IMR-90 (cell line): Measurements from ENCODE around the gene SGK1. TPM values are rescaled to one million over a fixed set of nuclear protein-coding genes. Genes with fewer than 3 reads are reported as not detected.

Source experiments
- ATAC-seq: fragments of 200-7000 bp; cut with Tn5 transposase; 2 replicates; pipeline ENCODE4 v1.9.1; 2020; ENCODE audit warnings: low read depth, mild to moderate bottlenecking, moderate library complexity
- BruUV-seq: library from RNA; stranded (reverse); fragments of 400-500 nt; replicated peaks from 2 replicates; lab custom pipeline; 2021; lab: Mats Ljungman, UMichigan
- CTCF ChIA-PET: fragments of 300-600 bp; formaldehyde crosslinking; extraction: SDS; loops from one replicate; lab custom pipeline; 2021; ENCODE audit warnings: antibody characterized with exemption; lab: Yijun Ruan, JAX
- POLR2A ChIA-PET: fragments of 300-600 bp; sonication (Branson Sonifier 250); formaldehyde crosslinking; loops from one replicate; lab custom pipeline; 2022; ENCODE audit warnings: antibody characterized with exemption; ENCODE audit not compliant: unreplicated experiment; lab: Charles Lee
- DNase-seq: peaks from one replicate; pipeline ENCODE4 v3.0.0; 2013
- H2AFZ ChIP-seq: replicated peaks from 2 replicates; pipeline ENCODE3; 2013; ENCODE audit warnings: low read length, mild to moderate bottlenecking; ENCODE audit not compliant: poor library complexity
- H2AK5ac ChIP-seq: 2 replicates; pipeline ENCODE4 v1.6.1; 2013; ENCODE audit warnings: low read depth, low read length, inconsistent platforms
- H2AK9ac ChIP-seq: replicated peaks from 2 replicates; pipeline ENCODE3; 2013; ENCODE audit warnings: mild to moderate bottlenecking, low read depth, low read length, moderate library complexity; ENCODE audit not compliant: poor library complexity
- H2BK120ac ChIP-seq: 2 replicates; pipeline ENCODE4 v1.6.1; 2013; ENCODE audit warnings: low read depth, low read length, inconsistent platforms
- H2BK15ac ChIP-seq: 3 replicates; pipeline ENCODE4 v1.6.1; 2013; ENCODE audit warnings: low read depth, low read length, inconsistent platforms
- H2BK20ac ChIP-seq: 2 replicates; pipeline ENCODE4 v1.6.1; 2013; ENCODE audit warnings: low read depth, mild to moderate bottlenecking, inconsistent platforms, low read length, moderate library complexity
- H2BK5ac ChIP-seq: 2 replicates; pipeline ENCODE4 v1.6.1; 2013; ENCODE audit warnings: mild to moderate bottlenecking, low read depth, low read length, inconsistent platforms; ENCODE audit not compliant: poor library complexity, severe bottlenecking
- H3K14ac ChIP-seq: replicated peaks from 2 replicates; pipeline ENCODE4 v1.6.1; 2013; ENCODE audit warnings: low read depth, low read length, inconsistent platforms
- H3K18ac ChIP-seq: 2 replicates; pipeline ENCODE4 v1.6.1; 2013; ENCODE audit warnings: low read depth, low read length, control low read depth
- H3K23ac ChIP-seq: 2 replicates; pipeline ENCODE4 v1.6.1; 2013; ENCODE audit warnings: low read depth, low read length, inconsistent platforms
- H3K27ac ChIP-seq: 2 replicates; pipeline ENCODE4 v1.5.1; 2013; ENCODE audit warnings: mild to moderate bottlenecking, control low read depth, low read length; ENCODE audit not compliant: insufficient read depth
- H3K27me3 ChIP-seq: 2 replicates; pipeline ENCODE4 v1.6.1; 2013; ENCODE audit warnings: low read length; ENCODE audit not compliant: control insufficient read depth, insufficient read depth
- H3K36me3 ChIP-seq: 2 replicates; pipeline ENCODE4 v1.6.1; 2013; ENCODE audit warnings: low read length, mixed read lengths; ENCODE audit not compliant: control insufficient read depth, insufficient read depth
- H3K4ac ChIP-seq: 2 replicates; pipeline ENCODE4 v1.6.1; 2013; ENCODE audit warnings: low read depth, low read length, inconsistent platforms
- H3K4me1 ChIP-seq: 2 replicates; pipeline ENCODE4 v1.6.1; 2013; ENCODE audit warnings: low read length, mixed read lengths; ENCODE audit not compliant: control insufficient read depth, insufficient read depth
- H3K4me2 ChIP-seq: 2 replicates; pipeline ENCODE4 v1.6.1; 2013; ENCODE audit warnings: low read depth, mild to moderate bottlenecking, control low read depth, low read length, moderate library complexity
- H3K4me3 ChIP-seq: 2 replicates; pipeline ENCODE4 v1.5.1; 2013; ENCODE audit warnings: low read depth, mild to moderate bottlenecking, control low read depth, low read length, moderate library complexity; ENCODE audit not compliant: insufficient read depth
- H3K56ac ChIP-seq: 2 replicates; pipeline ENCODE4 v1.6.1; 2013; ENCODE audit warnings: low read length, inconsistent platforms; ENCODE audit not compliant: insufficient read depth; ENCODE audit errors: extremely low read depth
- H3K79me1 ChIP-seq, 2 experiments: 2 replicates each; pipeline ENCODE4 v1.6.1; 2013; ENCODE audit warnings: low read length in 2 of 2, inconsistent platforms in 1 of 2, low read depth in 1 of 2
- H3K9ac ChIP-seq: 2 replicates; pipeline ENCODE4 v1.6.1; 2013; ENCODE audit warnings: low read depth, low read length, control low read depth
- H3K9me1 ChIP-seq: 2 replicates; pipeline ENCODE4 v1.6.1; 2013; ENCODE audit warnings: low read length, inconsistent platforms; ENCODE audit not compliant: insufficient read depth
- H3K9me3 ChIP-seq: 2 replicates; pipeline ENCODE4 v1.6.1; 2013; ENCODE audit warnings: low read length; ENCODE audit not compliant: control insufficient read depth, insufficient read depth
- H4K20me1 ChIP-seq: 2 replicates; pipeline ENCODE4 v1.6.1; 2013; ENCODE audit warnings: low read length, inconsistent platforms; ENCODE audit not compliant: insufficient read depth
- H4K5ac ChIP-seq: 2 replicates; pipeline ENCODE4 v1.6.1; 2013; ENCODE audit warnings: mild to moderate bottlenecking, low read depth, low read length, control low read depth
- H4K8ac ChIP-seq, 2 experiments: 2 replicates each; pipeline ENCODE4 v1.6.1; 2013; ENCODE audit warnings: low read depth in 2 of 2, low read length in 2 of 2, control low read depth in 1 of 2, inconsistent platforms in 1 of 2
- H4K91ac ChIP-seq: 2 replicates; pipeline ENCODE4 v1.6.1; 2013; ENCODE audit warnings: low read depth, low read length, inconsistent platforms; ENCODE audit not compliant: insufficient read depth
- BHLHE40 ChIP-seq: fragments of 150-350 bp; IDR thresholded peaks from 2 replicates; pipeline ENCODE4 v1.6.1; 2016; ENCODE audit warnings: mild to moderate bottlenecking, low read depth, low read length
- CEBPB ChIP-seq: IDR thresholded peaks from 2 replicates; pipeline ENCODE4 v1.6.1; 2012; ENCODE audit warnings: low read depth, low read length, improper control_type of control experiment
- CHD1 ChIP-seq: IDR thresholded peaks from 2 replicates; pipeline ENCODE4 v1.6.1; 2012; ENCODE audit warnings: low read depth, low read length, improper control_type of control experiment
- FOS ChIP-seq: fragments of 150-350 bp; IDR thresholded peaks from 2 replicates; pipeline ENCODE4 v1.6.1; 2016; ENCODE audit warnings: low read depth, low read length
- MAFK ChIP-seq: IDR thresholded peaks from 2 replicates; pipeline ENCODE4 v1.6.1; 2012; ENCODE audit warnings: low read depth, low read length, improper control_type of control experiment
- MAZ ChIP-seq: IDR thresholded peaks from 2 replicates; pipeline ENCODE4 v1.6.1; 2012; ENCODE audit warnings: low read depth, mild to moderate bottlenecking, low read length, improper control_type of control experiment, moderate library complexity, borderline replicate concordance
- MXI1 ChIP-seq: IDR thresholded peaks from 2 replicates; pipeline ENCODE4 v1.6.1; 2012; ENCODE audit warnings: low read depth, mild to moderate bottlenecking, low read length, moderate library complexity, borderline replicate concordance
- NFE2L2 ChIP-seq: fragments of 150-350 bp; IDR thresholded peaks from 2 replicates; pipeline ENCODE4 v1.6.1; 2016; ENCODE audit warnings: low read depth, mild to moderate bottlenecking, low read length
- POLR2A ChIP-seq: IDR thresholded peaks from 2 replicates; pipeline ENCODE4 v1.6.1; 2012; ENCODE audit warnings: mild to moderate bottlenecking, low read depth, low read length
- RAD21 ChIP-seq: IDR thresholded peaks from 2 replicates; pipeline ENCODE4 v1.6.1; 2012; ENCODE audit warnings: low read length, improper control_type of control experiment
- RCOR1 ChIP-seq: IDR thresholded peaks from 2 replicates; pipeline ENCODE4 v1.6.1; 2012; ENCODE audit warnings: mild to moderate bottlenecking, low read length, improper control_type of control experiment; ENCODE audit not compliant: insufficient replicate concordance
- RFX5 ChIP-seq: IDR thresholded peaks from 2 replicates; pipeline ENCODE4 v1.8.0; 2012; ENCODE audit warnings: low read depth, mild to moderate bottlenecking, low read length, moderate library complexity
- SMC3 ChIP-seq: fragments of 150-350 bp; IDR thresholded peaks from 2 replicates; pipeline ENCODE4 v1.6.1; 2016; ENCODE audit warnings: low read depth, mild to moderate bottlenecking, antibody characterized with exemption, low read length, moderate library complexity
- WGBS, 2 experiments: methylation state at CpG; one replicate each; pipeline versions ENCODE4 v1.1.5 to v1.1.7; 2013; ENCODE audit warnings: missing lambda C conversion rate in 2 of 2; ENCODE audit not compliant: insufficient read length in 1 of 2; ENCODE audit errors: extremely low coverage in 2 of 2; 5-methylcytosine and 5-hydroxymethylcytosine counted together
- dilution Hi-C: fragments of 300-500 bp; cut with HindIII; formaldehyde crosslinking; loops from one replicate; pipeline ENCODE4 v1.14.3; 2018; ENCODE audit warnings: low sequenced_read_pairs; ENCODE audit not compliant: unreplicated experiment
- in situ Hi-C: fragments of 300-500 bp; cut with MboI; formaldehyde crosslinking; loops from 3 replicates; pipeline ENCODE4 v1.14.3; 2019; ENCODE audit warnings: low sequenced_read_pairs, inconsistent platforms, mixed read lengths
- intact Hi-C: fragments of 100-400 bp; cut with micrococcal nuclease; formaldehyde crosslinking; loops from 2 replicates; pipeline ENCODE4 v1.10.0; 2022
- polyA plus RNA-seq, 3 experiments: library from polyadenylated mRNA; depleted of rRNA; stranded (reverse); fragments of >200 nt; gene quantifications; 2 replicates each; pipeline ENCODE4 v1.2.3, GENCODE V29; 2012; ENCODE audit warnings: low replicate concordance in 1 of 3
- total RNA-seq: library from RNA; depleted of rRNA; stranded (reverse); fragments of >200 nt; gene quantifications from 2 replicates; pipeline ENCODE4 v1.2.3, GENCODE V29; 2012
- TF ChIP-seq, protein P1 (sequence below): conservative IDR thresholded peaks from 2 replicates; pipeline ENCODE4 v1.5.1; 2012; ENCODE audit warnings: mild to moderate bottlenecking, low read depth, low read length, improper control_type of control experiment
- TF ChIP-seq, protein P2 (sequence below): fragments of 150-350 bp; IDR thresholded peaks from 2 replicates; pipeline ENCODE4 v1.6.1; 2017; ENCODE audit warnings: mild to moderate bottlenecking, antibody characterized with exemption, low read length, low read depth

The SGK1 gene
- total and polyA plus RNA-seq, 2 of the 4 experiments (the other 2 are of a cell fraction), result 121 to 255 TPM

DNA sequence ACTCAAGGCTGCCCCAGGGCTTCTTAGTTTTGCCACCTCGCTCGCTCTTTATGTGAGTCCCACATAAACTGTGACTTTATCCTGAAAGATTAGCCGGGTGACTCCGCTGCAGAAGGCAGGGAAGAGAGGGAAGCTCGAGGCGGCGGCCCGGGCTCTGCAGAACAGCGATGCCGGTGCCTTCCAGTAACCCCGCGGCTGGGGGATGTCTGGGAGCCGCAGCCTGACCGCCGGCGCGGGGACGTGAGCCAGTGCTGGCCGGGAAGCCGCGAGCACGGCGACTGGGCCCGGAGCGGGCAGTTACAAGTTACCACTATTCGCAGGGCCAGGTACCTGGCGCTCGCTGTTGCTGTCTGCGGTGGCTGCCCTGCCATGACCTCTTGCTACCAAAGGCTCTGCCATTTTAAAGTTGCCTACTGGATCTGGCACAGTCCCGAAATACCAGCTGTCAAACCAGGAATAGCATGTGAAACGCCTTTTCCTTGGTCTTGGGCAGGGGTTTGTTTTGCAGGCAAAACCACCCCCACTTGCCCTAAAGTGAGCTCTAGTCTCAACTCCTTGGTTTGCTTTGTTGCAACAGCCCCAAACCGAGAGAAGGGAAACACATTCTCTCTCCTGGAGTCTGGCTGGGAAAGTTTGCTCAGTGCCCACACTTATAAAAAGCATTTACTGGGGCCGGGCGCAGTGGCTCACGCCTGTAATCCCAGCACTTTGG lies 141.5 kb downstream of the SGK1 start:
- dilution Hi-C loops, result no loop called here
- Histone ChIP-seq H4K5ac (peak overlapping the region; percentile 43), H3K79me1 (peaks cover 14 to 34% of the 10 kb centered on the region in 2 experiments), H2BK15ac (peak overlapping the region; percentile 33; the same call in 2 of the 3 replicates), H3K4me1 (peaks cover 11% of the 10 kb centered on the region), H2BK120ac (peak overlapping the region; percentile 84), H3K4ac (peak overlapping the region; percentile 90), H3K9me1 (peaks cover 12% of the 10 kb centered on the region), H3K14ac (peak overlapping the region; percentile 77), H4K20me1 (peaks cover 33% of the 10 kb centered on the region), H2AFZ (peak overlapping the region; percentile 90), H4K91ac (peak overlapping the region; percentile 93), H2AK9ac (peak overlapping the region; percentile 47), H3K4me2 (peak overlapping the region; percentile 75), H3K23ac (peak overlapping the region; percentile 89), H3K9me3 (no peaks in the 10 kb centered on the region), H3K56ac (peak overlapping the region; percentile 68), H3K27ac (peak overlapping the region; percentile 76), H3K27me3 (no peaks in the 10 kb centered on the region), H4K8ac (peak overlapping the region; percentile 89 to 91), H3K36me3 (peaks cover 23% of the 10 kb centered on the region), H3K9ac (peak overlapping the region; percentile 72), H2AK5ac (peak overlapping the region; percentile 20), H3K18ac (peak overlapping the region; percentile 59), H2BK20ac (peak overlapping the region; percentile 70), H3K4me3 (peak overlapping the region; percentile 62), H2BK5ac (peak overlapping the region; percentile 83)
- WGBS, 2 experiments, result 13% methylated on average over 26 of the region's 35 CpGs; no CpG with 5 or more reads in 1 of the 2 experiments
- POLR2A ChIA-PET, result interaction anchor here (0.6 to 0.7 kb wide), 2 partner anchors 197 to 348 kb away, joined by 3 to 5 read pairs; no protein-coding TSS in a partner anchor
- intact Hi-C loops, result loop anchor here (5.0 kb wide), 1 partner anchor 261 kb away; no protein-coding TSS in a partner anchor
- in situ Hi-C loops, result loop anchor here (10.0 kb wide), 1 partner anchor 238 kb away; no protein-coding TSS in a partner anchor
- ATAC-seq, result no peak
- CTCF ChIA-PET, result no interaction called here
- BruUV-seq, result no TSS peak
- peak; percentile 37 for DNase-seq
- TF ChIP-seq RFX5 (no peak), MAZ (no peak), FOS (no peak), CHD1 (no peak), MAFK (no peak), BHLHE40 (no peak), MXI1 (no peak), RAD21 (no peak), SMC3 (no peak), POLR2A (no peak), CEBPB (no peak), NFE2L2 (no peak), RCOR1 (no peak)
- TF ChIP-seq, protein P1, sequence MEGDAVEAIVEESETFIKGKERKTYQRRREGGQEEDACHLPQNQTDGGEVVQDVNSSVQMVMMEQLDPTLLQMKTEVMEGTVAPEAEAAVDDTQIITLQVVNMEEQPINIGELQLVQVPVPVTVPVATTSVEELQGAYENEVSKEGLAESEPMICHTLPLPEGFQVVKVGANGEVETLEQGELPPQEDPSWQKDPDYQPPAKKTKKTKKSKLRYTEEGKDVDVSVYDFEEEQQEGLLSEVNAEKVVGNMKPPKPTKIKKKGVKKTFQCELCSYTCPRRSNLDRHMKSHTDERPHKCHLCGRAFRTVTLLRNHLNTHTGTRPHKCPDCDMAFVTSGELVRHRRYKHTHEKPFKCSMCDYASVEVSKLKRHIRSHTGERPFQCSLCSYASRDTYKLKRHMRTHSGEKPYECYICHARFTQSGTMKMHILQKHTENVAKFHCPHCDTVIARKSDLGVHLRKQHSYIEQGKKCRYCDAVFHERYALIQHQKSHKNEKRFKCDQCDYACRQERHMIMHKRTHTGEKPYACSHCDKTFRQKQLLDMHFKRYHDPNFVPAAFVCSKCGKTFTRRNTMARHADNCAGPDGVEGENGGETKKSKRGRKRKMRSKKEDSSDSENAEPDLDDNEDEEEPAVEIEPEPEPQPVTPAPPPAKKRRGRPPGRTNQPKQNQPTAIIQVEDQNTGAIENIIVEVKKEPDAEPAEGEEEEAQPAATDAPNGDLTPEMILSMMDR, result no peak
- TF ChIP-seq, protein P2, sequence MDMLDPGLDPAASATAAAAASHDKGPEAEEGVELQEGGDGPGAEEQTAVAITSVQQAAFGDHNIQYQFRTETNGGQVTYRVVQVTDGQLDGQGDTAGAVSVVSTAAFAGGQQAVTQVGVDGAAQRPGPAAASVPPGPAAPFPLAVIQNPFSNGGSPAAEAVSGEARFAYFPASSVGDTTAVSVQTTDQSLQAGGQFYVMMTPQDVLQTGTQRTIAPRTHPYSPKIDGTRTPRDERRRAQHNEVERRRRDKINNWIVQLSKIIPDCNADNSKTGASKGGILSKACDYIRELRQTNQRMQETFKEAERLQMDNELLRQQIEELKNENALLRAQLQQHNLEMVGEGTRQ, result no peak
